Superior temporal gyrus (tissue), 1 donor: Measurements from ENCODE around the gene CCDC97.
"Not testable (repeated sequence)": the region's sequence is repeated elsewhere in the genome, so short reads cannot be mapped to it uniquely, and the experiment has no call there.

Source experiments
- DNase-seq: peaks from one replicate; pipeline ENCODE4 v3.0.0-alpha.2; 2016; ENCODE audit errors: extremely low spot score

The CCDC97 gene

DNA sequence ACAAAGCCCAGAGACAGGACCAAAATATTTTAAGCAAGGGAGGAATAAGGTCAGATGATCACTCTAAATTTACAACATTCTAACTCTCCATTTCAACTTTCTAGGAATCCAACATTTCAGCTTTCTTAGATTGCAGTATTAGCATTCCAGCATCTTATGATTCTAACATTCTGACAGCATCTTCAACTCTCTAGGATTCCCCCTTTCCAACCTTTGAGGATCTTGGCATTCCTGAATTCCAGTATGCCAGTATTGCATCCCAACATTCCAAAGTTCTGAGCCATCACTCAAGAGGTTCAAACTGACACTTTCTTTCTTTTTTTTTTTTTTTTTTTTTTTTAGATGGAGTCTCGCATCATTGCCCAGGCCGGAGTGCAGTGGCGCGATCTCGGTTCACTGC is 30.0 kb downstream of the CCDC97 start:
- no peak for DNase-seq

DNA sequence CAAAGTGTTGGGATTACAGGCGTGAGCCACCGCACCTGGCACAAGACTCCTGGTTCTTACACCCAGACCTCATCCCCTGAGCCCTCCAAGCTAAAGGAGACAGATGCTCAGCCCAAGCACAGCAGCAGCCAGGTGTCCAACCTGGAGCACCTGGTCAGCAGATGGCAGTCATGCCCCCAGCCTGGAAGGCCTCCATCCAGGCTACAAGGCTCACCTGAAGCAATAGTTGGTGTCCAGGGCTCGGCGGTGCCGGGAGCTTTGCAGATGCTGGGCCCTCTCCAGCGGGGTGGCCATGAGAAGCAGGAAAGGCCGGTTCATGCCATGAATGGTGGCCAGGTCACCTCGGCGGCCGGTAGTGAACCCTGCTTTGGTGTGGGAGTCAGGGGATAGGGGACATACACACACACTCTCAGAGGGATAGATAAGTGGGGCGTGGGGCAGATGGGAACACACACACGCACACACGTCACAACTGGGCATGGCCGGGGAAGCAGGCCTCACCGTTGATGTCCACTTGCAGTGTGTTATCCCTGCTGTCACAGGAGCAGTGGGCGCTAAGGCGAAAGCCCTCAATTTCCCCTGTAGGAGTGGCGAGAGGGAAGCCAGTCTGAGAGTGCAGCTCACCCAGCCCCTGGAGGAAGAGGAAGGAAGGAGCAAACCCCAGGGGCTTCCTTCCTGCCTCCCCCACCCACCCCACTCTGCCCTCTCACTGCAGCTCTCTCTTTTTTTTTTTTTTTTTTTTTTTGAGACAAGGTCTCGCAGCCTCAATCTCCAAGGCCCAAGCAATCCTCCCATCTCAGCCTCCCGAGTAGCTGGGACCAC is 31.9 kb downstream of the CCDC97 start:
- DNase-seq = no peak

DNA sequence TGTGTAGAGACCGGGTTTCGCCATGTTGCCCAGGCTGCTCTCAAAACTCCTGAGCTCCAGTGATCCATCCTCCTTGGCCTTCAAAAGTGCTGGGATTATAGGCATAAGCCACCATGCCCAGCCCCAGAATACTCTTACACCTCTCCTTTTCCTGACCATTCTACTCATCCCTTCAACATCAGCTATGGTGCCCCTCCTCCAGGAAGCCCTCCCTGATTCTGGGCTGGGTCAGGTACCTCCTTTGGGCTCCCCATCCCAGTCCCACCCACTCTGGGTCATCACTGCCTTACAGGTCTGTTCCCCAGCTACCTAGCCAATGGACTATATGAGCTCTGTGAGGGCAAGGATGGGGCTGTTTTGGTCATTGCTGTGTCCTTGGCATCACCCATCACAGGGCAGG is 34.2 kb downstream of the CCDC97 start:
- DNase-seq = no peak

DNA sequence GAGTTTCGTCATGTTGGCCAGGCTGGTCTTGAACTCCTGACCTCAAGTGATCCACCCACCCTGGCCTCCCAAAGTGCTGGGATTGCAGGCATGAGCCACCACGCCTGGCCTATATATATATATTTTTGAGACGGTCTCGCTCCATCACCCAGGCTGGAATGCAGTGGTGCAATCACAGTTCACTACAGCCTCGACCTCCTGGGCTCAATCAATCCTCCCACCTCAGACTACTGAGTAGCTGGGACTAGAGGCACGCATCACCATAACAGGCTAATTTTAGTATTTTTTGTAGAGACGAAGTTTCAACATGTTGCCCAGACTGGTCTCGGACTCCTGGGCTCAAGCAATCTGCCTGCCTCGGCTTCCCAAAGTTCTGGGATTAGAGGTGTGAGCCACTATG is 36.9 kb downstream of the CCDC97 start:
- DNase-seq = not testable (repeated sequence)

DNA sequence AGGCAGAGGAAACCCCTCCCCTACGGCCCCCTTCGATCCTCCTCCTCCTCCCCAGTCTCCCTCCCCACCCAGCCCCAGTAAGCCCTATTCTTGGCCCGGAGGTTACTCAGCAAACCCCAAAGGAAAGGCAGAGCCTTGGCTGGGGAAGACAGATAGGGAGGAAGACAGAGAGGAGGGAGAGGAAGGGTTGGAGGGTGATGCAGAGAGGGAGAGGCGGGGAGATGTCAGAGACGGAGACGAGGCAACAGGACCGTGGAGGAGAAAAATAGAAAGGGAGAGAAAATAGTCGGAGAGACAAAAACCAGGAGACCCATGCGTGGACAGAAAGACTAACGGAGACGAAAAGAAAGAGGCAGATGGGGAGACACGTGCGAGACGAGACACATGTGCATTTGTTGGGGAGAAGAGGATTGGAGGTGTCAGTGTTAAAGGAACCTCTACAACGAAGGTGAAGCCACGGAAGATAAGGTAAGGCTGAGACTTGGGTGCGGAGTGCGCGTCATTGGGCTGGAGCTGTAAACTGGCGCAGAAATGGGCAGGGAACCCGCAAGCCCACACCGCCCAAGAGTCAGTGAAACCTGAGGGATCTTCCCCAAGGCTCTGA is 40.9 kb downstream of the CCDC97 start:
- no peak for DNase-seq

DNA sequence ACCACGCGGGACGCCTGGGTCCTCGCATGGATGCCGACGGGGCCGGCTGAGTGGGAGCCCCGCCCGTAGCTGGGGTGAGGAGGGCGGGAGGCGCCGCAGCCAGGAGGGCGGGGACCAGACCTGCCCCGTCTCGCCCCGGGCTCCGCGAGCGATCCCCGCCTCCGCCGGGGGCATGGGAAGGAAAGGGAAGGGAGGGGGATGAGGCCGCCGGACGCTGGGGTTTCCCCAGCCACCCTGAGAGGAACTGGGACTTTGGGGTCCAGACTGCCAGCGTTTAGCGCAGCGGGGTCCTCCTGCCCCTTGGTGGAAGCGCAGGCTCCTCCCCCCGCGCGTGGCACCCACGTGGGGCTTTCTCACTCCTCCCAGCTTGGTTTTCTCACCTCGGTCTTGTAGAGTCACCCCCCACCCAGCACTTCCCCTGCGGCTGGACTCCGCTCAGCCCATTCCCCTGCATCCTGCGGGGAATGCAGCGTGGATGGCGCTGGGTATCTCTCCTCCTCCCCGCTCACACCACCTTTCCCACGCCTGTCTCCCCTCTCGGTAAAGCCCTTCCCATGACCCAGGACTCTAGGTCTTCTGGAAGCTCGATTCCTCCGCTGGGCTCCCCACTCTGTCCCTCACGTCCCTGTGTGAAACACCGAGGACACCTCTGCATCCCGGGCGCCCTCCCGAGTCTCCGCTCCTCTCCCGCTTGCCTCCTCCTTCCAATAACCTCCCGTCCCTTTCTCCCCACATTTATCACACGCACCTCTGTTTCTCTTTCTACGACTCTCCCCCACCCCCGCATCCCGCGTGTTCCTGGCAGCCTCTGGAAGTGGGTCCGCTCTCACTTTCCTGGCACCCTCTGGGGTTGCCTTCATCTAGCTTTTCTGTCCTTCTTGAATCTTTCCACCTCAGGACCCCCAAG is 41.6 kb downstream of the CCDC97 start:
- DNase-seq = no peak

DNA sequence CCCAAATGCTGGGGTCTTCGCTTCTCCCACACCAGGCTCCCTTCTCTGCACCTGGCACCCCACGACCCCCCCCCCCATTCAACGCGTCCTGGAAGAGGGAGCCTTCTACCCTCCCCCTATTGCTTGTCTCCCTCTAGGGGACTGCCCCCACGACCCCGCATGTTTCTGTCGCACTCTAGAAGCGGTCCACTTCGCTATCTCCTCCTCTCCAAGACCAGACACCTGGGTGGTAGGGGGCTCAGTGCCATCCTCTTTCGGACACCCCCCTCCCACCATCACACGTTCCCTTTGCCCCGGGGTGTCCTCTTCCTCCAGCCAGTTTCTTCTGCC is 42.3 kb downstream of the CCDC97 start:
- DNase-seq = no peak

DNA sequence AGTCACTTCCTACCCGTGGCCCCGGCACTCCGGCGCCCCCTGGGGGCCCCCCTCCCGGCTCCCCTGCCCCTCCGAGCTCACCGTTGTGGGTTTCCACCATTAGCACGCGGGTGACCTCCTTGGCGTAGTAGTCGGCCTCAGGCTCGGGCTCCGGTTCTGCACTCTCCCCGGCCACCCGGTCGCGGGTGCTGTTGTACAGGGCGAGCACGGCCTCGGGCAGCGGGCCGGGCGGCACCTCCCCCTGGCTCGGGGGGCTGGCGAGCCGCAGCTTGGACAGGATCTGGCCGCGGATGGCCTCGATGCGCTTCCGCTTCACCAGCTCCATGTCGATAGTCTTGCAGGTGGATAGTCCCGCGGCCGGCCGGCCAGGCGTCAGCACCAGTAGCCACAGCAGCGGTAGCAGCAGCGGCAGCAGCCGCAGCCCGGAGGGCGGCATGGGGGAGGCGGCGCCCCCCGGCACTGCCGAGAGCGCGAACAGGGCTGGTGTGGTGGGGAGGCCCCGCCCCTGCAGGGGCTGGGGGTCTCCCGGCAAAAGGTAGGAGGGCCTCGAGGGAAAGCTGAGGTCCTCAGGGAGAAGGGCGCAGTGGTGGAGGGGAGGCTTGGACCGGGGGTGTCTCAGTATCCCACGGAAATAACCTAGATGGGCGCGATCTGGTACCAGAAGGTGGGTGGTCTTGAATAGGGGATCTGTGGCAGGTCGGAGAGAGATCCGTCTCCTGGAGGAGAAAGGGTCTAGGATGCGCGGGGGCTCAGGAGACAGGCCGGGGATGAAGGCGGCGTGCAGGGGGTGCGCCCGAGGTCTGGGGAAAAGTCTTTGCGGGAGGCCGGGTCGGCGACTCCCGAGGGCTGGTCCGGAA is 42.9 kb downstream of the CCDC97 start:
- DNase-seq = no peak

DNA sequence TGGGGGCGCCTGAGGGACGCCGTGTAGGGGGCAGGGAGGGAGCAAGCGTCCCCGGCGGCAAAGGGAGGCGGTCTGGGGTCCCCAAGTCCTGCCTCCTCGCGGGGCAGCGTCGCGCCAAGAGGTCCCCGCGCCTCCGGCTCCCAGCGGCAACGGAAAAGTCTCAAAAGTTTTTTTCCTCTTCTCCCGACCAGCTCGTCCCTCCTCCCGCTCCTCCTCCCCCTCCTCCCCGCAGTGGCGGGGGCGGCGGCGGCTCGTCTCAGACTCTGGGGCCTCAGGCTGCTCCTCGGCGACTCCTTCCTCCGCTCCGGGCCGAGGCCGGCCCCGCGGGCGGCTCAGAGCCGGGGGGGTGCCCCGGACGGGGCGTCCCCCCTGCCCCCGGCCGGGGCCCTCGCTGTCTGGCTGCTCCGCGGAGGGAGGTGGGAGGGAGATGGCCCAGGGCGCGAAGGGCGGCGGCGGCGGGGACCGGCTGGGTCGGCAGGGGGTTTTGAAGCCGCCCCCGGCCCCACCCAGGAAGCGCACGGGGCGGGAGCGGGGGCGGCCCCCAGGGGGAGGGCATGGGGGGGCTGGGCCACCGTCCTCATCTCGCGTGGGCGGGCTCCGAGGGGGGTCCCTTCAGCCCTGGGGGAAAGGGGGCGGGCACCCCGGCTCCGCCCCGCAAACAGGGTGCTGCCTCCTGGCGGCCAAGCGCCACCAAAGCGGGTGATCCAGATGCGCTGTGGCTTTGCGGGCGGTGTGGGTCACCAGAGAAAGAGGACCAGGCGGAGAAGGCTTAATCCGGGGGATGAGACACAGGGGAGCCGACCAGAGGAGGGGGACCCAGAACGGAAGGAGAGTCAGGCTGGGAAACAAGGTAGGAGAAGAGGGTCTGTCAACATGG is 43.7 kb downstream of the CCDC97 start, which contains the start of gene TGFB1:
TGFB1 (minus strand) TSS at position 457 of the 877 bp plus-strand sequence. CDS start 878 bp downstream, outside the sequence.
- no peak for DNase-seq

DNA sequence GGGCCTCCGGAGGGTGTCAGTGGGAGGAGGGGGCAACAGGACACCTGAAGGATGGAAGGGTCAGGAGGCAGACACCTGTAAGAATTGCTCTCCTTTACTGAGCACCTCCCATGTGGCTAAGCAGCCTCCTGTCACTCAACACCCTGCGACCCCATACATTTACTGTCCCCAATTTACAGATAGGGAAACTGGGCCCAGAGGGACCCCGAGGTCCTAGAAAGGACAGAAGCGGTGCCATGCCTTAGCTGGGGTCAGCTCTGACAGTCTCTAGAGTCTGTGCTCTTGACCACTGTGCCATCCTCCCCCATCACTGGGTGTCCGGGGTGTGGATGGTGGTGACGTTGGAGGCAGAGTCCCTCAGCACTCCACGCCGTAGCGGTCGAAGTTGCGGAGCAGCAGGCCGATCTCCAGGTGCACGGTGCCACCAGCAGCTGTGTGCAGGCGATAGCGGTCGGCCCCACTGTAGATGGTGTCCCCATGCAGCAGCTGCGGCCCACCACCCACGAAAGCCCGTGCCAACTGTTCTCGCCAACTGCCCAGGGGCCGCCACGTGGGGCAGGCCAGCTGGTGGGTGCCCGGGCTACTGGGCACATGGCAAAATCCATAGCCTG is 44.5 kb downstream of the CCDC97 start:
- no peak for DNase-seq

DNA sequence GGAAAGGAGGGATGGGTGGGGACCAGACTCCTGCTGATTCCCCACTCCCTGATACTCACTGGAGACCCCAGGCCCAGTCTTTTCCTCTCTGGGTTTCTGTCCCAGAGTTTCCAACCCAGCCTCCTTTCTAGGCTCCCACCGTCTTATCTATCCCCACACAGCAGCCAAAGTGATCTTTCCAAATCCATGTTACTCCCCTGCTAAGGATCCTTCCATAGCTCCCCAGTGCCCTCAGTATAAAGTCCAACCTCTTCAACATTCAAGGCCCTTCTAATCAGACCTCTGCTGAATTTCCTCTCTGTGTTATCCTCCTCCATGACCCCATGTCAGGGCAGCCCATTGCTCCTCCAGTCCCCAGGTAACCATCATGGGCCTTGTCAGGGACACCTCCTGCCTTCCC is 45.1 kb downstream of the CCDC97 start:
- no peak for DNase-seq

DNA sequence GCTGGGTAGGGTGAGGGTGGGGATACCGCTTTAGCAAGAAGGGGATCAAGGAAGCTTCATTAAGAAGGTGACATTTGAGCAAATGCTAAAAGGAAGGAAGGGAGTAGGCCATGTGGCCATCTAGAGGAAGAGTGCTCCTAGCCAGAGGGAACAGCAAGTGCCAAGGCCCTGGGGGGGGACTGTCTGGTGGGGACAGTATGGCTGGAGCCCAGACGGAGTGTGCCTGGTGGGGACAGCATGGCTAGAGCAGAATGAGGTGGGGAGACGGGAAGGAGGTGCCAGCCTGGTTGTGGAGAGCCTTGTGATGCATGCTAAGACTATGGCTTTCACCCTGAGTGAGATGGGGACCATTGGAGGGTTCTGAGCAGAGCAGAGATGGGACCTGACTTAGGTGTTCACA is 45.8 kb downstream of the CCDC97 start:
- no peak for DNase-seq

DNA sequence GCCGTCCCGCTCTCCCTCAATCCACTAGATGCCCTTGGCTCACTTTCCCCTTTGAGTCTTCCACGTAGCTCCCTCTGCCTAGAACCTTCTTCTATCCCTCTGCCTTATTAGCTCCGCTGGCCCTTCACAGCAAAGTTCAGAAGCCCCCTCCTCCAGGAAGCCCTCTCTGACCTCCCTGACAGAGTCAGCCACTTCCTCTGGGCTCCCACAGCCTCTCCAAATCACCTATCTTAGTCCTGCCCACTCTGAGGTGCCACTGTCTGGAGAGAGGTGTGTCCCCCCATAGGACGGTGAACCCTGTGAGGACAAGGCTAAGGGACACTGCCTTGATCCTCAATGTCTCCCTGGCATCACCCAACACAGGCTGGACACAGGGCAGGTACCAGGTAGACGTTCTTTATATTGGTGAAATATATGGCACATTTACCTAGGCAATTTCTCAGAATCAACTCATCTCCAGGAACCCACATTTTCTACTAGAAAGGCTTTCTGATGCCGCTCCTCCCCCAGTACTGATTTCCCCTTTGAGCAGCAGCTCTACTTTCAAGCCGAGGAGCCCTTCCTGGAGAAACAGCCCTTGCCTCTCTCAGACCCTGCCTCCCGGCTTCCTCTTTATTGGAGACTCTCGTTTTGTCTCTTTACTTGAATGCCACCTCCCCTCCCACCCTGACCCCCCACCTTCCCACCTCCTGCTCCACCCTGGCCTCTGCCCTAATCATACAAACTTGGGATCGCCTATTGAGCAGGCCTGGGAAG is 47.2 kb downstream of the CCDC97 start:
- no peak for DNase-seq

DNA sequence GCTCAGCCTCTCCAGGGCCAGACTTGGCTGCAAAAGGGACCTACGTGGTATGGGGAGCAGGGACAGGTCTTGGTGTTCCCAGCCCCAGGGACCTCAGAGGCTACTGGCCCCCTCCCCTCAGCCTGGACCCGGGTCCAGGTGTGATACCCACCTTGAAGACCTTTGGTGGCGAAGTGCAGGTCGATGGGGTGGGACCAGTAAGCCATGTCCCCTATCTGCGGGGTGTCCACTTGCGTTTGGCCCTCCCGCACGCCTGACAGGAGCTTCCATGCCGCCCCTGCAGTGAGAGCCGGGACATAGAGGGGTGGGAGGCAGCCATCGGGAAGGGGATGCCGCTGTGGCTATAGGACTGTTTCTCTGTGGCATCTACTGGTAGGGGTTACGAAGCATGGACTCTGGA is 47.8 kb downstream of the CCDC97 start:
- no peak for DNase-seq

DNA sequence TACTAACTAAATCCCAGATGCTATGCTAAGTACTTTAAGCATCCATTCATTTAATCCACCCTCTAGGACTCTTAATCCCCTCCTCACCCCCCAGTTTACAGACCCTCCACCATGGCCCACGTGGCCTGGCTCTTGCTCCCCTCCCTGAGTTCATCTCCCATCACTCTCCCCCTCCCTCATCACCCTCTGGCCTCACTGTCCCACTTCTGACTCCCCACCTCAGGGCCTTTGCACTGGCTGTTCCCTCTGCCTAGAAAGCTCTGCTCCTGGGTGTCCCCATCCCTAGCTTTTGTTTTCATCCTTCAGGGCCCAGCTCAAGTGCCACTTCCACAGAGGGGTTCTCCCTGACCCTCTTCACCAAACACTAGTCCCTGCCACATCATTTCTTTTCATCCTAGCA is 49.8 kb downstream of the CCDC97 start:
- no peak for DNase-seq

DNA sequence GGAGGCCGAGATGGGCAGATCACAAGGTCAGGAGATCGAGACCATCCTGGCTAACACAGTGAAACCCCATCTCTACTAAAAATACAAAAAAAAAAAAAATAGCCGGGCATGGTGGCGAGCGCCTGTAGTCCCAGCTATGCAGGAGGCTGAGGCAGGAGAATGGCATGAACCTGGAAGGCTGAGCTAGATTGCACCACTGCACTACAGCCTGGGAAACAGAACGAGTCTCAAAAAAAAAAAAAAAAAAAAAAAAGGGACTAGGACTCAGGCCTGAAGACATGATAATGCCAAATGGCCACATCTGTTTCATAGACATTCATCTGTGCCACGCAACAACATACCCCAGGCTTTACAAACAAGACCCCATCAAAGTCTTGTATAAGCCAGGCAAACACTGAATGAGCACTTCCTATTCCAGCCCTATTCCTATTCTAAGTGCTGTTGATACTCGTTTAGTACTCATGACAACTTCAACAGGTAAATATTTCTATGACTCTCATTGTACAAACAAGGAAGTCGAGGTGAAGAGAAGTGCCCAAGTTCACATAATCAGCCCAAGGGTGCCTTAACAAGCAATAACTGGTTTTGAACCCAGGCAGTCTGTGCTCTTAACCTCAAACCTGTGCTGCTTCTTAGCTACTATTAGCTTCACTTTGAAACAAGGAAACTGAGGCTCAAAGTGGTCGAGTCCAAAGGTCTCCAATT is 52.3 kb downstream of the CCDC97 start:
- DNase-seq = no peak

DNA sequence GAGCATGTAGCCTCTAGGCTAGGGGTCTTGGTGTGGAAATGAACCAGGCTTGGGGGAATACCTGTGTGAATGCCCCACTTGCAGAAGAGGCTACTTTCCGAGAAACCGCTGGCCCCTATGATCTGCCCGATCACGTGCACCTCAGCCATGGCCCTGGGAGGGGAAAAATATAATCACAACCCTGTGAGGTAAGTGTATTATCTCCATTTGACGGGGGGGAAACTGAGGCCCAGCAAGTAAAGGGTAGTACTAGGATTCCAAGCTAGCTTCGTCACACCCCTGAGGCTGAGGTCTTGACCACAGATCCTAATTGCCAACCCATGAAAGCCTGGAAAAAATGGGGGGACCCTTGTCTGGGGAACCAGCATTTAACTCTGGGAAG is 53.4 kb downstream of the CCDC97 start:
- no peak for DNase-seq

DNA sequence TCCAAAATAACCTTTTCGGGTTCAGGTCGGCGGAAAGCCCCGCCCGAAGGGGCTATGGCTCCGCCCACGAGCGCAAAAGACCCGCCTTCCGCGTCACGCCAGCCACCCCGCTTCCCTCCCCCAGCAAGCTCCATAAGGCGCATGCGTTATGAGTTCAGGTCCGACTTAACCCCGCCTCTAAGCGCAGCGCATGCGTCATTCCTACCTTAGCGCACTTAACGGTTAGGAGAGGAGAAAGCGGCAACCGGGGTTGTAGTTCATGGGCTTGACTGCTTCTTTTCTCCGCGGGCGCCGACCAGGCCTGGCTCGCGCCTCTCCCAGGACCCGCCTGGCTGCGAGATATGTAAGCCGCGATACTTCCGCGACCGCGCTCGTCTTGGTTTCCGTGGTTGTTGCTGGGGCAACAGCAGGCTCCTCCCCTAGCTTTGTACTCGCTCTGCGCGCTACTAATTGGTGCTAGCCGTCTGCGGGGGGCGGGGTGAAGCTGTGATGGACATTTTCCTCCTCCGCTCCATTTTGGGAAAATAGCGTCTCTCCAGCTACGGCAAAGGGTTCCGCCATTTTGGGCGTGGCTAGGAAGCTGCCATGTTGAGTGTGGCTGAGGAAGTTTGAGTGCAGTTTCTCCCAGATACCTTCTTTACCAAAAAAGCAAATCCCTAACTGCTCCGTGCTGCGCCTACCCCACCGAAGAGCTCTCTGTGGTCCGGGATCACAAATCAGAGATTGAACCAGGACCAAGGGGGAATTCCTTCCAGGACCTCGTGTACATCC is 54.0 kb downstream of the CCDC97 start, which contains the start of gene B9D2:
B9D2 (minus strand) TSS at position 397 of the 771 bp plus-strand sequence. CDS start 630 bp downstream, outside the sequence.
- peak; percentile 99 for DNase-seq
